22Rv1 (cell line): Measurements from ENCODE around the gene DAG1.

Experiments used
- ZFX ChIP-seq: fragments of 450-650 bp; IDR thresholded peaks from 2 replicates; pipeline ENCODE4 v1.6.1; 2017; ENCODE audit warnings: antibody characterized with exemption, borderline replicate concordance
- TF ChIP-seq, protein P1 (sequence below): fragments of 450-650 bp; IDR thresholded peaks from 2 replicates; pipeline ENCODE4 v1.5.1; 2017; ENCODE audit warnings: mild to moderate bottlenecking

DNA sequence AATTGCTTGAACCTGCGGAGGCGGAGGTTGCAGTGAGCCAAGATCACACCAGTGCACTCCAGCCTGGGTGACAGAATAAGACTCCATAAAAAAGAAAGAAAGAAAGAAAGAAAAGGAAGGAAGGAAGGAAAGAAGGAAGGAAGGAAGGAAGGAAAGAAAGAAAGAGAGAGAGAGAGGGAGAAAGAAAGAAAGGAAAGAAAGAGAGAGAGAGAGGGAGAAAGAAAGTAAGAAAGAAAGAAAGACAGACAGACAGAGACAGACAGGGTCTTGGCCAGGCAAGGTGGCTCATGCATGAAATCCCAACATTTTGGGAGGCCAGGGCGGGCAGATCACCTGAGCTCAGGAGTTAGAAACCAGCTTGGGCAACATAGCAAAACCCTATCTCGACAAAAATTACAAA is 16.4 kb upstream of the DAG1 start:
- TF ChIP-seq, protein P1, sequence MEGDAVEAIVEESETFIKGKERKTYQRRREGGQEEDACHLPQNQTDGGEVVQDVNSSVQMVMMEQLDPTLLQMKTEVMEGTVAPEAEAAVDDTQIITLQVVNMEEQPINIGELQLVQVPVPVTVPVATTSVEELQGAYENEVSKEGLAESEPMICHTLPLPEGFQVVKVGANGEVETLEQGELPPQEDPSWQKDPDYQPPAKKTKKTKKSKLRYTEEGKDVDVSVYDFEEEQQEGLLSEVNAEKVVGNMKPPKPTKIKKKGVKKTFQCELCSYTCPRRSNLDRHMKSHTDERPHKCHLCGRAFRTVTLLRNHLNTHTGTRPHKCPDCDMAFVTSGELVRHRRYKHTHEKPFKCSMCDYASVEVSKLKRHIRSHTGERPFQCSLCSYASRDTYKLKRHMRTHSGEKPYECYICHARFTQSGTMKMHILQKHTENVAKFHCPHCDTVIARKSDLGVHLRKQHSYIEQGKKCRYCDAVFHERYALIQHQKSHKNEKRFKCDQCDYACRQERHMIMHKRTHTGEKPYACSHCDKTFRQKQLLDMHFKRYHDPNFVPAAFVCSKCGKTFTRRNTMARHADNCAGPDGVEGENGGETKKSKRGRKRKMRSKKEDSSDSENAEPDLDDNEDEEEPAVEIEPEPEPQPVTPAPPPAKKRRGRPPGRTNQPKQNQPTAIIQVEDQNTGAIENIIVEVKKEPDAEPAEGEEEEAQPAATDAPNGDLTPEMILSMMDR: no peak
- no peak for TF ChIP-seq ZFX
